Measurements from ENCODE around the gene HTR3A.

The HTR3A gene

GRCh38 chr11:113994077-113994954 is 19.4 kb downstream of the HTR3A start:
- Histone ChIP-seq H3K27ac (no peak overlapping the region), H3K9me3 (no peaks in the 10 kb centered on the region), H3K4me1 (no peaks in the 10 kb centered on the region), H3K27me3 (peaks cover 0 to 40% of the 10 kb centered on the region in 2 donors), H3K36me3 (no peaks in the 10 kb centered on the region), H3K4me3 (no peak overlapping the region)
- no peak for DNase-seq
- TF ChIP-seq CTCF (IDR thresholded peaks at IDR 0.05), result peak; percentile 69 to 71
- intact Hi-C loops (cut with DNase I; ENCODE audit: low total_unique reads), result loop anchor here (5.0 to 10.0 kb wide), 2 partner anchors 63 to 100 kb away; partner anchors contain the start of gene ZBTB16

- intact Hi-C loops (cut with DNase I; ENCODE audit: low total_unique reads), result loop anchor here (5.0 to 10.0 kb wide), 2 partner anchors 103 to 265 kb away; no protein-coding TSS in a partner anchor
- Histone ChIP-seq H3K27ac (no peak overlapping the region), H3K9me3 (no peaks in the 10 kb centered on the region), H3K36me3 (no peaks in the 10 kb centered on the region), H3K4me1 (no peaks in the 10 kb centered on the region), H3K4me3 (no peak overlapping the region), H3K27me3 (peaks cover 0 to 18% of the 10 kb centered on the region in 2 donors)
- TF ChIP-seq CTCF (IDR thresholded peaks at IDR 0.05), result no peak
- DNase-seq, result no peak
Measured at GRCh38 chr11:113997473-113997872, 22.6 kb downstream of the HTR3A start.

GRCh38 chr11:113998574-113998973 is 23.7 kb downstream of the HTR3A start:
- intact Hi-C loops (cut with DNase I; ENCODE audit: low total_unique reads), result loop anchor here (5.0 to 10.0 kb wide), 2 partner anchors 104 to 264 kb away; no protein-coding TSS in a partner anchor
- no peak for DNase-seq
- H3K27ac ChIP-seq, result no peak overlapping the region
- no peaks in the 10 kb centered on the region for H3K9me3 ChIP-seq
- no peak overlapping the region for H3K4me3 ChIP-seq
- H3K4me1 ChIP-seq, result no peaks in the 10 kb centered on the region
- H3K27me3 ChIP-seq, result peaks cover 0 to 12% of the 10 kb centered on the region in 2 donors
- TF ChIP-seq CTCF (IDR thresholded peaks at IDR 0.05), result no peak
- H3K36me3 ChIP-seq, result no peaks in the 10 kb centered on the region

- Histone ChIP-seq H3K27me3 (peaks cover 0 to 12% of the 10 kb centered on the region in 2 donors), H3K9me3 (no peaks in the 10 kb centered on the region), H3K4me1 (no peaks in the 10 kb centered on the region), H3K27ac (no peak overlapping the region), H3K4me3 (no peak overlapping the region), H3K36me3 (no peaks in the 10 kb centered on the region)
- DNase-seq, result no peak
- TF ChIP-seq CTCF (IDR thresholded peaks at IDR 0.05), result no peak
- intact Hi-C loops (cut with DNase I; ENCODE audit: low total_unique reads), result no loop called here
Measured at GRCh38 chr11:114000526-114000925, 25.6 kb downstream of the HTR3A start.

- Histone ChIP-seq H3K4me3 (no peak overlapping the region), H3K27ac (no peak overlapping the region), H3K9me3 (no peaks in the 10 kb centered on the region), H3K4me1 (no peaks in the 10 kb centered on the region), H3K27me3 (peaks cover 0 to 12% of the 10 kb centered on the region in 2 donors), H3K36me3 (no peaks in the 10 kb centered on the region)
- no peak for TF ChIP-seq CTCF (IDR thresholded peaks at IDR 0.05)
- intact Hi-C loops (cut with DNase I; ENCODE audit: low total_unique reads), result no loop called here
- no peak for DNase-seq
Measured at GRCh38 chr11:114001416-114001815, 26.5 kb downstream of the HTR3A start.

Data from tibial artery (tissue), 4 donors.